Measurements from ENCODE around the gene APOBEC3A. TPM values are rescaled to one million over a fixed set of nuclear protein-coding genes. Genes with fewer than 3 reads are reported as not detected.

Gene APOBEC3A
- total and polyA plus RNA-seq, 2 of the 8 experiments (the other 6 are each of a cell fraction or from before 2014, with no cell fraction given) = not detected

DNA sequence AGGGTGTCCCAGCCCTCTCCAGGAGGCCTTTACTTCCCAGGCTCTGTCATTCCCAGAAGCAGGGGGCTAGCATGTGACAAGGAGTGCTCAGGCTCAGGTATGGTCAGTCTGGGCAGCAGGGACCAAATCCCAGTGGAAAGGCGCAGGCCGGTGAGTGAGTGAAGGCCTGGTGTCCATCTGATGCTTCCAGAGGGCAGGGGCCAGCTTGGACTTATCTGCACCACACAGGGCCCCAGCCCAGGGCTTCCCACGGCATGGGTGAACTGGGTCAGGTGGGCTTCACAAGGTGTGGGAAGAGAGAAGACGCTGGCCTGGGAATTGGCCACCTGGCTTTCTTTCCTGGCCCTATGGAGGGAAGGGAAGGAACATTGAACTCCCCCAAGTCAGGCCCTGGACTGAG is 20.4 kb upstream of the APOBEC3A start:
- peaks cover 0 to 2% of the 10 kb centered on the region in 2 experiments for H4K20me1 ChIP-seq (replicated peaks in 1 of 2; ENCODE audit: control insufficient read depth in 1 of 2, insufficient read depth in 2 of 2, low read length in 2 of 2)
- no peaks in the 10 kb centered on the region for H3K36me3 ChIP-seq (ENCODE audit: control insufficient read depth in 2 of 4, insufficient read depth in 4 of 4, low read length in 3 of 4)
- no peak overlapping the region for H2BK15ac ChIP-seq (ENCODE audit: low read length)
- H3K4me3 ChIP-seq (ENCODE audit: extremely low read depth in 1 of 4, insufficient read depth in 2 of 4, low read depth in 3 of 4, low read length in 4 of 4) = no peak overlapping the region
- 0 out of 2 replicates have a peak overlapping the region, but pooled peaks have one; percentile 75 for H2AK5ac ChIP-seq (ENCODE audit: low read depth, low read length)
- H2AFZ ChIP-seq (ENCODE audit: low read length) = no peak overlapping the region
- no peak overlapping the region for H2BK120ac ChIP-seq (replicated peaks; ENCODE audit: low read depth, low read length)
- no peak overlapping the region for H2BK20ac ChIP-seq (ENCODE audit: low read length)
- 90% methylated on average over 3 of the region's 4 CpGs; no CpG with 5 or more reads in 1 of the 2 experiments for WGBS, 2 experiments (ENCODE audit: extremely low coverage in 1 of 2, insufficient coverage in 1 of 2, insufficient read length in 1 of 2, insufficient replicate concordance in 2 of 2, low coverage in 1 of 2, low lambda C conversion rate in 2 of 2, missing lambda C conversion rate in 1 of 2)
- H4K91ac ChIP-seq (replicated peaks; ENCODE audit: insufficient read length, low read length) = no peak overlapping the region
- no peaks in the 10 kb centered on the region for H3K79me1 ChIP-seq (ENCODE audit: low read depth, low read length)
- 0 out of 2 replicates have a peak overlapping the region, but pooled peaks have one; percentile 63 for H2BK5ac ChIP-seq (ENCODE audit: low read depth, low read length)
- H3K56ac ChIP-seq (replicated peaks; ENCODE audit: insufficient read length, low read depth, low read length) = no peak overlapping the region
- ChIA-PET CTCF (ENCODE audit: partially characterized antibody) (no interaction called here), POLR2A (ENCODE audit: partially characterized antibody) (no interaction called here)
- H3K9me3 ChIP-seq (ENCODE audit: insufficient read depth in 2 of 2, low read depth in 1 of 2, low read length in 1 of 2) = no peaks in the 10 kb centered on the region
- H3K4ac ChIP-seq (replicated peaks; ENCODE audit: insufficient read length, low read depth, low read length) = no peak overlapping the region
- H4K5ac ChIP-seq (ENCODE audit: insufficient read length, low read depth, low read length) = no peak overlapping the region
- H3K4me2 ChIP-seq (ENCODE audit: insufficient read depth in 1 of 2, low read depth in 2 of 2, low read length in 2 of 2) = no peak overlapping the region
- H3K79me2 ChIP-seq (ENCODE audit: control insufficient read depth in 1 of 2, insufficient read depth in 2 of 2, low read length in 2 of 2) = no peaks in the 10 kb centered on the region
- no peak overlapping the region for H3K23ac ChIP-seq (ENCODE audit: insufficient read length)
- DNase-seq (ENCODE audit: low read depth in 1 of 2, low spot score in 2 of 2) = no peak
- H3K23me2 ChIP-seq (ENCODE audit: low read depth, low read length) = peaks cover 4% of the 10 kb centered on the region; the same call in 1 of the 2 replicates
- no peaks in the 10 kb centered on the region for H3K27me3 ChIP-seq (replicated peaks in 1 of 4; ENCODE audit: control insufficient read depth in 3 of 4, extremely low read depth in 1 of 4, insufficient read depth in 3 of 4, low read length in 3 of 4)
- TF ChIP-seq GABPA (IDR thresholded peaks at IDR 0.05; ENCODE audit: borderline replicate concordance, insufficient read depth, low read length) = no peak
- TF ChIP-seq CBX8 (IDR thresholded peaks at IDR 0.05; ENCODE audit: borderline replicate concordance, low read depth, low read length) = no peak
- TF ChIP-seq, protein P1, sequence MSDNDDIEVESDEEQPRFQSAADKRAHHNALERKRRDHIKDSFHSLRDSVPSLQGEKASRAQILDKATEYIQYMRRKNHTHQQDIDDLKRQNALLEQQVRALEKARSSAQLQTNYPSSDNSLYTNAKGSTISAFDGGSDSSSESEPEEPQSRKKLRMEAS (IDR thresholded peaks at IDR 0.05) = no peak
- no peak for TF ChIP-seq EP300 (IDR thresholded peaks at IDR 0.05; ENCODE audit: borderline replicate concordance in 1 of 2, low read depth in 2 of 2, low read length in 2 of 2)
- no peak for TF ChIP-seq HDAC2 (IDR thresholded peaks at IDR 0.05; ENCODE audit: borderline replicate concordance in 1 of 2, low read depth in 2 of 2, low read length in 2 of 2)
- TF ChIP-seq TCF12 (IDR thresholded peaks at IDR 0.05; ENCODE audit: low read depth, low read length) = no peak
- no peak for TF ChIP-seq SIN3A (conservative IDR thresholded peaks at IDR 0.05 in 1 of 2, IDR thresholded peaks at IDR 0.05 in 1 of 2; ENCODE audit: low read depth in 1 of 2, low read length in 2 of 2)
- no peak for TF ChIP-seq TAF1 (IDR thresholded peaks at IDR 0.05; ENCODE audit: low read depth, low read length)
- TF ChIP-seq EGR1 (IDR thresholded peaks at IDR 0.05; ENCODE audit: borderline replicate concordance, low read depth, low read length) = no peak
- no peak for TF ChIP-seq TBP (IDR thresholded peaks at IDR 0.05; ENCODE audit: low read depth, low read length)
- no peak for TF ChIP-seq MAFK (IDR thresholded peaks at IDR 0.05; ENCODE audit: low read depth, low read length)
- TF ChIP-seq GTF2F1 (IDR thresholded peaks at IDR 0.05; ENCODE audit: borderline replicate concordance, low read depth, low read length) = no peak
- peak overlapping the region; percentile 84; the same call in 1 of the 2 replicates for H2BK12ac ChIP-seq (ENCODE audit: low read depth, low read length)
- FAIRE-seq = no peak
- H3K14ac ChIP-seq (ENCODE audit: insufficient read length) = no peak overlapping the region
- no peak overlapping the region for H3K27ac ChIP-seq (ENCODE audit: low read depth, low read length)
- no peak overlapping the region for H3K18ac ChIP-seq (ENCODE audit: extremely low read depth, low read length)
- H4K8ac ChIP-seq (ENCODE audit: extremely low read depth, insufficient read depth, low read length) = no peak overlapping the region
- H3K4me1 ChIP-seq (replicated peaks in 1 of 4; ENCODE audit: control insufficient read depth in 3 of 4, insufficient read depth in 4 of 4, low read length in 3 of 4) = peaks cover 0 to 4% (median 0%) of the 10 kb centered on the region in 4 experiments; a peak in 2 of 7 replicates
- H3K9ac ChIP-seq (replicated peaks in 1 of 4; ENCODE audit: extremely low read depth in 1 of 4, low read depth in 3 of 4, low read length in 3 of 4) = no peak overlapping the region
